Breast epithelium (tissue), 3 donors: ENCODE measurements around the gene NRCAM.

Experiments
- POLR2A ChIP-seq: fragments of 450-650 bp; IDR thresholded peaks from one replicate; pipeline ENCODE4 v1.6.1; 2016; ENCODE audit warnings: antibody characterized with exemption, mild to moderate bottlenecking, moderate library complexity
- POLR2AphosphoS5 ChIP-seq, 3 donors: sonication (generic); formaldehyde crosslinking; IDR thresholded peaks; one replicate each; pipeline ENCODE4 v1.6.1; 2017; ENCODE audit warnings: antibody characterized with exemption in 3 of 3
- TF ChIP-seq, protein P1 (sequence below), 3 donors: fragments of 450-650 bp; IDR thresholded peaks; one replicate each; pipeline ENCODE4 v1.5.1; 2016 to 2017; ENCODE audit warnings: antibody characterized with exemption in 3 of 3, mild to moderate bottlenecking in 3 of 3, moderate library complexity in 3 of 3

DNA sequence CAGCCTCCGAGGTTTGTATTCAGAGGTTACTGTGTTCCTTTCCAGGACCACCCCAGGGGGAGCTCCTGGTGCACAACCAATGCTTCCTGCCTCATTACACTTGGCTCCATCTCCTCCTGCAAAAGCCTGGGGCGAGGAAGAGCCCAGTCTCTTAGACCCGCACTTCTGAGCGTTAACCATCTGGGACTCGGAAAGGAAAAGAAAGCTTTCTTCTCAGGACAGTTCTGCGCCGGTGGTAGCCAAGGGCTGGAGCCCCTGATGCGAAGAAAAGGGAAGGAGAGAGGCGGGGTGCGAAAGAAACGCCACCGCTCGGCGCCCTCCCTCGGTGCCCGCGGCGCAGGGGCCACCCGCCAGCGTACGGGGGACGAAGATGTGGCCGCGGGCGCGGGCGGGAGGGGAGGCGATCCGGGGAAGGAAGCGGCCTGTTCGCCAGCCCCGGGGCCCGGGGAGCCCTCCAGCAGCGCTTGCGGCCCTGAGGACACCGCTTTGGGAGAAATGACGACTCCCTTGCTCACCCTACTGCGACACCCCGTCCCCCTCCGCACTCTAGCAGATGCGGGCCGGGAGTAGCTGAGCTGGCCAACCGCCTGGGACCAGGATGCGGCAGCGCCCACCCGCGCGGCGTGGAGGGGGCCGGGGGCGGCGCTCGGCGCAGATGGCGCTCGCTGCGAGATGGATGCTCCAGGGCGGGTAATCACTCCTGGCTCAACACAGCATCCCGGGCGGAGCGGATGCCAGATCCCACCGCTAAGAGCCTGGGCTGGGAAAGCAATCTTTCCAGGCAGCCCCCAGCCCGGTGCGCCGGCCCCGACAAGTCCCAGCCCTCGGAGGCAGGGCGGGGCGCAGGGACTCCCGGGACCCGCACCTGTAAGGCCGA, 1.3 kb downstream of the NRCAM start:
- TF ChIP-seq, protein P1, sequence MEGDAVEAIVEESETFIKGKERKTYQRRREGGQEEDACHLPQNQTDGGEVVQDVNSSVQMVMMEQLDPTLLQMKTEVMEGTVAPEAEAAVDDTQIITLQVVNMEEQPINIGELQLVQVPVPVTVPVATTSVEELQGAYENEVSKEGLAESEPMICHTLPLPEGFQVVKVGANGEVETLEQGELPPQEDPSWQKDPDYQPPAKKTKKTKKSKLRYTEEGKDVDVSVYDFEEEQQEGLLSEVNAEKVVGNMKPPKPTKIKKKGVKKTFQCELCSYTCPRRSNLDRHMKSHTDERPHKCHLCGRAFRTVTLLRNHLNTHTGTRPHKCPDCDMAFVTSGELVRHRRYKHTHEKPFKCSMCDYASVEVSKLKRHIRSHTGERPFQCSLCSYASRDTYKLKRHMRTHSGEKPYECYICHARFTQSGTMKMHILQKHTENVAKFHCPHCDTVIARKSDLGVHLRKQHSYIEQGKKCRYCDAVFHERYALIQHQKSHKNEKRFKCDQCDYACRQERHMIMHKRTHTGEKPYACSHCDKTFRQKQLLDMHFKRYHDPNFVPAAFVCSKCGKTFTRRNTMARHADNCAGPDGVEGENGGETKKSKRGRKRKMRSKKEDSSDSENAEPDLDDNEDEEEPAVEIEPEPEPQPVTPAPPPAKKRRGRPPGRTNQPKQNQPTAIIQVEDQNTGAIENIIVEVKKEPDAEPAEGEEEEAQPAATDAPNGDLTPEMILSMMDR (IDR thresholded peaks at IDR 0.05): no peak
- no peak for TF ChIP-seq POLR2AphosphoS5 (IDR thresholded peaks at IDR 0.05)
- no peak for TF ChIP-seq POLR2A
